H1 (cell line): ENCODE results near the gene RPUSD3.
"Not testable (repeated sequence)": the region's sequence is repeated elsewhere in the genome, so short reads cannot be mapped to it uniquely, and the experiment has no call there.

Experiments used
- EZH2 ChIP-seq: fragments of 200-600 bp; sonication (generic); IDR thresholded peaks from 2 replicates; pipeline ENCODE4 v1.7.1; 2012; ENCODE audit warnings: low read depth, mild to moderate bottlenecking, moderate library complexity, low read length, inconsistent platforms; ENCODE audit not compliant: severe bottlenecking
- FOSL1 ChIP-seq: IDR thresholded peaks from 2 replicates; pipeline ENCODE4 v1.6.1; 2011; ENCODE audit warnings: mild to moderate bottlenecking, low read depth, low read length, moderate library complexity; ENCODE audit not compliant: insufficient read depth
- SP1 ChIP-seq: IDR thresholded peaks from 2 replicates; pipeline ENCODE4 v1.6.1; 2011; ENCODE audit warnings: low read depth, low read length
- TF ChIP-seq, protein P1 (sequence below), 3 experiments: IDR thresholded peaks; 1 replicate in 2 of 3; 2 replicates in 1 of 3; pipeline versions ENCODE4 v1.5.1 to v1.6.1; 2011; ENCODE audit warnings: low read length in 3 of 3, mild to moderate bottlenecking in 3 of 3, inconsistent platforms in 2 of 3, low read depth in 1 of 3, moderate library complexity in 1 of 3; ENCODE audit not compliant: insufficient read depth in 1 of 3; ENCODE audit errors: control extremely low read depth in 1 of 3
- TF ChIP-seq, protein P2 (sequence below): IDR thresholded peaks from 2 replicates; pipeline ENCODE4 v1.6.1; 2011; ENCODE audit warnings: low read length, improper control_type of control experiment
- TF ChIP-seq, protein P3 (sequence below): IDR thresholded peaks from 2 replicates; pipeline ENCODE4 v1.6.1; 2012; ENCODE audit warnings: inconsistent platforms

DNA sequence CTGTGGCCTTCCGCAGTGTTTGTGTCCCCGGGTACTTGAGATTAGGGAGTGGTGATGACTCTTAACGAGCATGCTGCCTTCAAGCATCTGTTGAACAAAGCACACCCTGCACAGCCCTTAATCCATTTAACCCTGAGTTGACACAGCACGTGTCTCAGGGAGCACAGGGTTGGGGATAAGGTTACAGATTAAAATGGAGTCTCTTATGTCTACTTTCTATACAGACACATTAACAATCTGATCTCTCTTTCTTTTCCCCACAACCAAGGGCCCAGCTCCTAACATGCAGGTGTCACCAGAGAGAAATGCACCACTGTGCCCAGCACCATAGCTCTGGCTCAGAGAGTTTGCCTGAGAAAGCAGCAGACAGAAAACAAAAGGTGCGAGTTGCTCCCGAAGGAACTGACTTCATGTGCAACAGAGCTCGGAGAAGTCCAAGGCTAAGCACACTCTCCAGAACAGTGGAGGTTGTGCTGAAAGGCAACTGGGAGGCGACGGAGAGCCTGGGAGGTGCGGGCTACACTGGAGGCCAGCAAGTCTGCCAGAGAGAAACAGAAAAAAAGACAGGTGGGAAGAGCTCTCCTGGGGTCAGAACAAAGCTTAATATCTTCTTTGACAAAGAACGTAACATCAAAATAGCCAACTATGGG lies 10.6 kb upstream of the RPUSD3 start:
- TF ChIP-seq, protein P1, sequence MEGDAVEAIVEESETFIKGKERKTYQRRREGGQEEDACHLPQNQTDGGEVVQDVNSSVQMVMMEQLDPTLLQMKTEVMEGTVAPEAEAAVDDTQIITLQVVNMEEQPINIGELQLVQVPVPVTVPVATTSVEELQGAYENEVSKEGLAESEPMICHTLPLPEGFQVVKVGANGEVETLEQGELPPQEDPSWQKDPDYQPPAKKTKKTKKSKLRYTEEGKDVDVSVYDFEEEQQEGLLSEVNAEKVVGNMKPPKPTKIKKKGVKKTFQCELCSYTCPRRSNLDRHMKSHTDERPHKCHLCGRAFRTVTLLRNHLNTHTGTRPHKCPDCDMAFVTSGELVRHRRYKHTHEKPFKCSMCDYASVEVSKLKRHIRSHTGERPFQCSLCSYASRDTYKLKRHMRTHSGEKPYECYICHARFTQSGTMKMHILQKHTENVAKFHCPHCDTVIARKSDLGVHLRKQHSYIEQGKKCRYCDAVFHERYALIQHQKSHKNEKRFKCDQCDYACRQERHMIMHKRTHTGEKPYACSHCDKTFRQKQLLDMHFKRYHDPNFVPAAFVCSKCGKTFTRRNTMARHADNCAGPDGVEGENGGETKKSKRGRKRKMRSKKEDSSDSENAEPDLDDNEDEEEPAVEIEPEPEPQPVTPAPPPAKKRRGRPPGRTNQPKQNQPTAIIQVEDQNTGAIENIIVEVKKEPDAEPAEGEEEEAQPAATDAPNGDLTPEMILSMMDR (IDR thresholded peaks at IDR 0.05; ENCODE audit: control extremely low read depth in 1 of 3, insufficient read depth in 1 of 3, low read depth in 1 of 3, low read length in 3 of 3) = not testable (repeated sequence)
- TF ChIP-seq, protein P2, sequence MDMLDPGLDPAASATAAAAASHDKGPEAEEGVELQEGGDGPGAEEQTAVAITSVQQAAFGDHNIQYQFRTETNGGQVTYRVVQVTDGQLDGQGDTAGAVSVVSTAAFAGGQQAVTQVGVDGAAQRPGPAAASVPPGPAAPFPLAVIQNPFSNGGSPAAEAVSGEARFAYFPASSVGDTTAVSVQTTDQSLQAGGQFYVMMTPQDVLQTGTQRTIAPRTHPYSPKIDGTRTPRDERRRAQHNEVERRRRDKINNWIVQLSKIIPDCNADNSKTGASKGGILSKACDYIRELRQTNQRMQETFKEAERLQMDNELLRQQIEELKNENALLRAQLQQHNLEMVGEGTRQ = not testable (repeated sequence)
- TF ChIP-seq SP1, FOSL1, EZH2: not testable (repeated sequence)
- TF ChIP-seq, protein P3, sequence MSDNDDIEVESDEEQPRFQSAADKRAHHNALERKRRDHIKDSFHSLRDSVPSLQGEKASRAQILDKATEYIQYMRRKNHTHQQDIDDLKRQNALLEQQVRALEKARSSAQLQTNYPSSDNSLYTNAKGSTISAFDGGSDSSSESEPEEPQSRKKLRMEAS = not testable (repeated sequence)
